Sigmoid colon (tissue), 4 donors: Measurements from ENCODE around the gene POLN.

Source experiments
- POLR2A ChIP-seq, 2 donors: fragments of 450-650 bp; IDR thresholded peaks; one replicate each; pipeline ENCODE4 v1.6.1; 2016; ENCODE audit warnings: antibody characterized with exemption in 2 of 2, mild to moderate bottlenecking in 2 of 2, moderate library complexity in 2 of 2
- POLR2AphosphoS5 ChIP-seq, 4 donors: sonication (generic); formaldehyde crosslinking; IDR thresholded peaks; one replicate each; pipeline ENCODE4 v1.6.1; 2017; ENCODE audit warnings: antibody characterized with exemption in 4 of 4
- TF ChIP-seq, protein P1 (sequence below), 4 experiments: fragments of 450-650 bp in 3 of 4; fragments of 200-600 bp in 1 of 4; IDR thresholded peaks; one replicate each; pipeline ENCODE4 v1.5.1; 2016 to 2019; ENCODE audit warnings: antibody characterized with exemption in 4 of 4, mild to moderate bottlenecking in 3 of 4, moderate library complexity in 2 of 4

DNA sequence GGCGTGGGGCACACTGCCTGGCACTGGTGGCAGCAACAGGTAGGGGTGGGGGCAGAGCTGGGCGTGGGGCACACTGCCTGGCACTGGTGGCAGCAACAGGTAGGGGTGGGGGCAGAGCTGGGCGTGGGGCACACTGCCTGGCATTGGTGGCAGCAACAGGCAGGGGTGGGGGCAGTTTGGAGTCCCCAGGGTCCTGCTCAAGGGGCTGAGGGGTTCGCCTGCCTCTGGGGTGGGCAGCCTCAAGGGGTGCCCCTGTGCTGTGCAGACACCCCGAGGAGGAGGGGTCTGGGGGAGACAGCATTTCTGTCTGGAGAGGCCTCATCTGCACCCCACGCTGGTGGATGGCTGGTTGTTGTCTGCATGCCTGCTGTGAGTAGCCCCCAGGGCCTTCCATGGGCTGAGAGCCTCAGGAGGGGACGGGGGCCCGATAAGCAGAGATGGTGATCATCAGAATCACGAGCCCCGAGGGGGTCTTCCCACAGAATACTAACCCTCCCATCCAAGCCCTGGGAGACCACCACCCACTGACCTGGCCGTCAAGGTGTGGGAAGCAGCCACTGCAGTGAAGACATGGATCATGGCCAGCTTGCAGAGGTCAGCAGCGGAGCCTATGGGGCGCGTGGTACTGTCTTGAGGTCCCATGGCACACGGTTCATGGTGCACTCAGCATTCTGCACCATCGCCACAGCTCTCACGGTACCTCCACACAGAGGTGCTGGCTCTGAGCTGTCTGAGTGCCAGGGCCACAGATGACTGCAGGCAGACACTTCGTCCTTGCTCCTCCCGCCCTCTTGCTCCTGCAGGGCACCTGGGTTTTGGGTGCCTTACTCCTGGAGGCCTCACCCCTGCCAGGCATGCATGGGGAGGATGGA is 161.3 kb downstream of the POLN start:
- TF ChIP-seq, protein P1, sequence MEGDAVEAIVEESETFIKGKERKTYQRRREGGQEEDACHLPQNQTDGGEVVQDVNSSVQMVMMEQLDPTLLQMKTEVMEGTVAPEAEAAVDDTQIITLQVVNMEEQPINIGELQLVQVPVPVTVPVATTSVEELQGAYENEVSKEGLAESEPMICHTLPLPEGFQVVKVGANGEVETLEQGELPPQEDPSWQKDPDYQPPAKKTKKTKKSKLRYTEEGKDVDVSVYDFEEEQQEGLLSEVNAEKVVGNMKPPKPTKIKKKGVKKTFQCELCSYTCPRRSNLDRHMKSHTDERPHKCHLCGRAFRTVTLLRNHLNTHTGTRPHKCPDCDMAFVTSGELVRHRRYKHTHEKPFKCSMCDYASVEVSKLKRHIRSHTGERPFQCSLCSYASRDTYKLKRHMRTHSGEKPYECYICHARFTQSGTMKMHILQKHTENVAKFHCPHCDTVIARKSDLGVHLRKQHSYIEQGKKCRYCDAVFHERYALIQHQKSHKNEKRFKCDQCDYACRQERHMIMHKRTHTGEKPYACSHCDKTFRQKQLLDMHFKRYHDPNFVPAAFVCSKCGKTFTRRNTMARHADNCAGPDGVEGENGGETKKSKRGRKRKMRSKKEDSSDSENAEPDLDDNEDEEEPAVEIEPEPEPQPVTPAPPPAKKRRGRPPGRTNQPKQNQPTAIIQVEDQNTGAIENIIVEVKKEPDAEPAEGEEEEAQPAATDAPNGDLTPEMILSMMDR (IDR thresholded peaks at IDR 0.05): no peak
- TF ChIP-seq POLR2AphosphoS5 (IDR thresholded peaks at IDR 0.05) (no peak), POLR2A (IDR thresholded peaks at IDR 0.05) (no peak)
